ENCODE data around the gene URB2.

Gene URB2

DNA sequence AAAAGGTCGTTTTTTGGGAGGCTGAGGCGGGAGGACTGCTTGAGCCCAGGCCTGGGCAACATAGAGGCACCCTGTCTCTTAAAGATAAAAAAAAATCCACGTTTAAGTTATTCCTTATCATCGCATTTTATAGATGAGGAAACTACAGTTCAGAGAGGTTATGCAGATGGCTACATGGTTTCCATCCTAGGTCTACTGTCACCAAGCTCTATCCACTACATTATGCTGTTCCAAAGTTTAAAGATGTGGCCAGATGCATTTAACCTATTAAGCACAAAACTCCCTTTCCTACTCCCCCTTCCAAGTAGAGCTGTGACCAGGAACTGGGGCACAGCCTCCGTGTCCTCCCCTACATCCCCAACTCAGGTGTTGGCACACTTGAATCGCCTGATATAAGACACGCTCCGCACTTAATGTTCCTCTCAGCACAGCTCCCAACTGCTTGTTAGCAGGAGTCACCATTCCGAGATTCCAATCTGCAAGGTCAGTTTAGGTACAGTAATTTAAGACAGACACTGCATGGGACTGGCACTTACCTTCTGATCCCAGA, 1.5 kb upstream of the URB2 start:
- H3K36me3 ChIP-seq (ENCODE audit: control insufficient read depth in 2 of 2, insufficient read depth in 2 of 2, low read length in 2 of 2), result no peaks in the 10 kb centered on the region
- H3K27me3 ChIP-seq (ENCODE audit: control insufficient read depth in 2 of 2, insufficient read depth in 2 of 2, low read length in 2 of 2), result no peaks in the 10 kb centered on the region
- peak overlapping the region; percentile 83 to 94 for H3K4me3 ChIP-seq (ENCODE audit: low read length in 2 of 2)
- peaks cover 9 to 18% of the 10 kb centered on the region in 2 donors for H3K4me1 ChIP-seq (ENCODE audit: control insufficient read depth in 2 of 2, insufficient read depth in 2 of 2, low read length in 2 of 2)
- peak overlapping the region in 1 of 2 donors; percentile 75 for H3K27ac ChIP-seq (ENCODE audit: low read depth in 2 of 2, low read length in 2 of 2)
- peak overlapping the region; percentile 51 to 72 for H3K9ac ChIP-seq (ENCODE audit: low read depth in 1 of 2, low read length in 2 of 2)
- H3K9me3 ChIP-seq (ENCODE audit: control insufficient read depth in 2 of 2, low read length in 2 of 2), result no peaks in the 10 kb centered on the region

DNA sequence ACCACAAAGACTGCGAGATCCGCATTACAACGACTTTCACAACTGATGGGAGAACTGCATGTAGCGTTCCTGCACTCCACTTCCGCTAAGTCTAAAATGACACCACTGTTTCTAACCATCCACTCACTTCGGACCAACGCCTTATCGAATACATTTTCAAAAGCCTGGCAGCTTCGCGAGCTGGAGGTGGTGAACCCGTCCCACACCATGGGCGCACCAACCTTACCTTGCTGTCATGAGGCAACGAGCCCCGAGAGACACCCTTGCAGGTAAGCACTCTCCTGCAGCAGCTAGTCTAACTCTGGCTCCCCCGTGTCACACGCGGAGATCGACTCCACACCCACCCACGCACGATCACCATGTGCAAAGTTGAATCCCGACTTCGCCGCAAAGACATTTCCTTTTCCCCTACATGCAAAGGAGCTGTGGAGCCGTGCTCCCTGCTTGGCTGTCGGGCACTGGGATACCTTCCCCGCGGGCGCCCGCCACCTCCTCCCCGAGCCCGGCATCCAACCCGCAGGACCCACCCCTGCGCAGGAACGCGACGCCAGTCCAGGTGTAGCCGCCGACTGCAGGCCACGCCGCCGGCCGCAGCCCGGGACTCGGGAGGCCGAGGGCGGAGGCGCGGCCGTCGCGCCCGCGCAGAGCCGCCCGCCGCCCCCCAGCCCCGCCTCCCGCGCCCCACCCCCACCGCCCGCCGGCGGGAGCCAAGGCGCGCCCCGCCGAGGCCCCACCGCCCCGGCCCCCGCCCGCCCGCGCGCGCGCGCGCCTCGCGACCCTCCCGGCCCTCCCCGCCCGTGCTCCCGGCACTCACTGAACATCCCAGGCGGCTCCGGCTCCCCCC, 754 bp upstream of the URB2 start:
- H3K27ac ChIP-seq (ENCODE audit: low read depth in 2 of 2, low read length in 2 of 2), result peak overlapping the region; percentile 78 to 83
- peaks cover 9 to 18% of the 10 kb centered on the region in 2 donors for H3K4me1 ChIP-seq (ENCODE audit: control insufficient read depth in 2 of 2, insufficient read depth in 2 of 2, low read length in 2 of 2)
- no peaks in the 10 kb centered on the region for H3K9me3 ChIP-seq (ENCODE audit: control insufficient read depth in 2 of 2, low read length in 2 of 2)
- peak overlapping the region; percentile 83 to 94 for H3K4me3 ChIP-seq (ENCODE audit: low read length in 2 of 2)
- no peaks in the 10 kb centered on the region for H3K36me3 ChIP-seq (ENCODE audit: control insufficient read depth in 2 of 2, insufficient read depth in 2 of 2, low read length in 2 of 2)
- peak overlapping the region; percentile 51 to 72 for H3K9ac ChIP-seq (ENCODE audit: low read depth in 1 of 2, low read length in 2 of 2)
- H3K27me3 ChIP-seq (ENCODE audit: control insufficient read depth in 2 of 2, insufficient read depth in 2 of 2, low read length in 2 of 2), result no peaks in the 10 kb centered on the region

DNA sequence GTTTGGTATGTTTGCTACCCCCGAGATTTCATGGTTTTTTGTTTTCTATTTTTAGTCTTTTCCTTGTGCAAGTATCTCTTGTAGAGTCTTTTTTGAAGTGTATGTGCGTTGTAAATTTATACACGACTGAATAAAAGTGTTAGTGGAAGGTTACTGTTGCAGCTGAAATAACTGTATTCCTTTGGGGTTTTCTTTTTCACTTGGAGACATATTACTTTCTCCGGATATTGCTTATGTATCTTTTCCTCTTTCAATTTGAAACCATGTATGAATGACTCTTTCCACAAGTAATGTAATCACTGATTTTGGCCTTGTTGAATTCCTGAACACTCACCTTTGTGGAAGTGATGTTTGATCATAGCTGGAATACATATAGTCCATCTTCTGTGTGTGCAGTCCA, 956 bp downstream of the URB2 start:
- H3K4me3 ChIP-seq (ENCODE audit: low read length in 2 of 2), result peak overlapping the region; percentile 78 to 89
- no peaks in the 10 kb centered on the region for H3K36me3 ChIP-seq (ENCODE audit: control insufficient read depth in 2 of 2, insufficient read depth in 2 of 2, low read length in 2 of 2)
- no peaks in the 10 kb centered on the region for H3K27me3 ChIP-seq (ENCODE audit: control insufficient read depth in 2 of 2, insufficient read depth in 2 of 2, low read length in 2 of 2)
- peaks cover 9 to 18% of the 10 kb centered on the region in 2 donors for H3K4me1 ChIP-seq (ENCODE audit: control insufficient read depth in 2 of 2, insufficient read depth in 2 of 2, low read length in 2 of 2)
- H3K9me3 ChIP-seq (ENCODE audit: control insufficient read depth in 2 of 2, low read length in 2 of 2), result no peaks in the 10 kb centered on the region
- H3K9ac ChIP-seq (ENCODE audit: low read depth in 1 of 2, low read length in 2 of 2), result peak overlapping the region; percentile 65 to 73
- H3K27ac ChIP-seq (ENCODE audit: low read depth in 2 of 2, low read length in 2 of 2), result no peak overlapping the region

DNA sequence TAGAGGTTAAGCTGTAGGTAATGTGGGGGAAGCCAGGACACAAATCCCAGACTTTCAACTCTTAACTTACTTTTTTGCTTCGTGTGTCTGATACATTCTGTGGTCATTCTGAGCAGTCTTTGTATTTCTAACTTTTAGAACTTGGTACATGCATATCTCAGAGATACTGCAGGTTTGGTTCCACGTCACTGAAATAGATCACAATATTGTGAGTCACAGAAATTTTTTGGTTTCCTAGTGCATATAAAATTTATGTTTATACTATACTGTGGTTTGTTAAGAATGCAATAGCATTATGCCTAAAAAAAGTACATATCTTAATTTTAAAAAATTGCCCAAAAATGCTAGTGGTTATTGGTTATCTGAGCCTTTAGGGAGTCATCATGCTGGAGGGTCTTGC, 3.2 kb downstream of the URB2 start:
- Histone ChIP-seq H3K36me3 (ENCODE audit: control insufficient read depth in 2 of 2, insufficient read depth in 2 of 2, low read length in 2 of 2) (no peaks in the 10 kb centered on the region), H3K9me3 (ENCODE audit: control insufficient read depth in 2 of 2, low read length in 2 of 2) (no peaks in the 10 kb centered on the region)

DNA sequence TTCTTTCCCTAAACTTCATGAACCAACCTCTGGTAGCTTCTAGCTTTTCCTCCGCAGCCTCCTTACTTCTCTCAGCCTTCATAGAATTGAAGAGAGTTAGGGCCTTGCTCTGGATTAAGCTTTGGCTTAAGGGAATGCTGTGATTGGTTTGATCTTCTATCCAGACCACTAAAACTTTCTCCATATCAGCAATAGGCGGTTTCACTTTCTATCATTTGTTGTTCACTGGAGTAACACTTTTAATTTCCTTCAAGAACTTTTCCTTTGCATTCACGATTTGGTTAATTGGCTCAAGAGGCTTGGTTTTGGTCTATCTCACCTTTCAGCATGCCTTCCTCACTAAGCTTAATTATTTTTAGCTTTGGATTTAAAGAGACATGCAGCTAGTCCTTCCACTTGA, 5.1 kb downstream of the URB2 start:
- H3K27ac ChIP-seq (ENCODE audit: low read depth in 2 of 2, low read length in 2 of 2), result no peak overlapping the region

More for the DNA sequence above, 3.2 kb downstream of the URB2 start:
- H3K4me1 ChIP-seq (ENCODE audit: control insufficient read depth in 2 of 2, insufficient read depth in 2 of 2, low read length in 2 of 2), result peaks cover 9 to 18% of the 10 kb centered on the region in 2 donors
- no peak overlapping the region for H3K27ac ChIP-seq (ENCODE audit: low read depth in 2 of 2, low read length in 2 of 2)
- no peak overlapping the region for H3K4me3 ChIP-seq (ENCODE audit: low read length in 2 of 2)
- H3K27me3 ChIP-seq (ENCODE audit: control insufficient read depth in 2 of 2, insufficient read depth in 2 of 2, low read length in 2 of 2), result no peaks in the 10 kb centered on the region
- no peak overlapping the region for H3K9ac ChIP-seq (ENCODE audit: low read depth in 1 of 2, low read length in 2 of 2)

DNA sequence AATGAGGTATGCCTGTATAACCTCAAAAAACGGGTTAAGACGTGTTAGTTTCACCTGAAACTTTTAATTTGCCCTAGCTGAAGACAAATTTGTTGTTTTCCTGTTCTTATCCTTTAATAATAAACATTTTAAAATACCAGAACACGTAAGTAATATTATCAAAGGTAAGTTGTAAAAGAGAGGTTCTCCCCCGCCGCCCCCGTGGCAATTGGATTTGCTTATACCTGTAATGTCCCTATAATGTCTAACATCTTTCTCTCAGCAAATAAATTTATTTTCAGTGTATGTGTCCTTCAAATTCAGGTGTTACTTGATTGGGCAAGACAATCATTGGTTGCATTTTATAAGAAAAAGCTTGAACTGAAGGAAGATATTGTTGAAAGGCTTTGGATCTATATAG, 5.9 kb downstream of the URB2 start:
- Histone ChIP-seq H3K4me3 (ENCODE audit: low read length in 2 of 2) (no peak overlapping the region), H3K27ac (ENCODE audit: low read depth in 2 of 2, low read length in 2 of 2) (no peak overlapping the region), H3K27me3 (ENCODE audit: control insufficient read depth in 2 of 2, insufficient read depth in 2 of 2, low read length in 2 of 2) (no peaks in the 10 kb centered on the region), H3K36me3 (ENCODE audit: control insufficient read depth in 2 of 2, insufficient read depth in 2 of 2, low read length in 2 of 2) (peaks cover 22 to 24% of the 10 kb centered on the region in 2 donors), H3K4me1 (ENCODE audit: control insufficient read depth in 2 of 2, insufficient read depth in 2 of 2, low read length in 2 of 2) (peaks cover under 1 to 6% of the 10 kb centered on the region in 2 donors), H3K9me3 (ENCODE audit: control insufficient read depth in 2 of 2, low read length in 2 of 2) (no peaks in the 10 kb centered on the region), H3K9ac (ENCODE audit: low read depth in 1 of 2, low read length in 2 of 2) (no peak overlapping the region)

More for the DNA sequence above, 5.1 kb downstream of the URB2 start:
- no peak overlapping the region for H3K4me3 ChIP-seq (ENCODE audit: low read length in 2 of 2)
- no peak overlapping the region for H3K9ac ChIP-seq (ENCODE audit: low read depth in 1 of 2, low read length in 2 of 2)
- H3K27me3 ChIP-seq (ENCODE audit: control insufficient read depth in 2 of 2, insufficient read depth in 2 of 2, low read length in 2 of 2), result no peaks in the 10 kb centered on the region
- peaks cover 14 to 15% of the 10 kb centered on the region in 2 donors for H3K36me3 ChIP-seq (ENCODE audit: control insufficient read depth in 2 of 2, insufficient read depth in 2 of 2, low read length in 2 of 2)
- H3K9me3 ChIP-seq (ENCODE audit: control insufficient read depth in 2 of 2, low read length in 2 of 2), result no peaks in the 10 kb centered on the region
- H3K4me1 ChIP-seq (ENCODE audit: control insufficient read depth in 2 of 2, insufficient read depth in 2 of 2, low read length in 2 of 2), result peaks cover 3 to 10% of the 10 kb centered on the region in 2 donors

DNA sequence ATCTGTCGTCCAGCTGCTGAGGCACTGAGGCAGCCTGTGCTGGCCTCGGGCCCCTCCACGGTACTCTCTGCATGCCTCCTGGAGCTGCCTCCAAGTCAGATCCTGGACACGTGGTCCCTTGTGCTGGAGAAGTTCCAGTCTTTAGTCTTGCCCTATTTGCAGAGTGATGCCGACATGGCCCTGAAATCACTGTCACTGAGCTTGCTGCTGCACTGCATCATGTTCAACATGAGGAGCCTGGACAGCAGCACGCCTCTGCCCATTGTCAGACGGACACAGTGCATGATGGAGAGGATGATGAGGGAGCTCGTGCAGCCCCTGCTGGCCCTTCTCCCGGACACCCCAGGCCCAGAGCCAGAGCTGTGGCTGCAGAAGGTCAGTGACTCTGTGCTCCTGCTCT, 10.0 kb downstream of the URB2 start:
- H3K4me1 ChIP-seq (ENCODE audit: control insufficient read depth in 2 of 2, insufficient read depth in 2 of 2, low read length in 2 of 2), result peaks cover 3 to 5% of the 10 kb centered on the region in 2 donors
- no peak overlapping the region for H3K27ac ChIP-seq (ENCODE audit: low read depth in 2 of 2, low read length in 2 of 2)
- peaks cover 31 to 33% of the 10 kb centered on the region in 2 donors for H3K36me3 ChIP-seq (ENCODE audit: control insufficient read depth in 2 of 2, insufficient read depth in 2 of 2, low read length in 2 of 2)
- H3K9me3 ChIP-seq (ENCODE audit: control insufficient read depth in 2 of 2, low read length in 2 of 2), result no peaks in the 10 kb centered on the region
- no peak overlapping the region for H3K9ac ChIP-seq (ENCODE audit: low read depth in 1 of 2, low read length in 2 of 2)
- H3K27me3 ChIP-seq (ENCODE audit: control insufficient read depth in 2 of 2, insufficient read depth in 2 of 2, low read length in 2 of 2), result no peaks in the 10 kb centered on the region
- no peak overlapping the region for H3K4me3 ChIP-seq (ENCODE audit: low read length in 2 of 2)

DNA sequence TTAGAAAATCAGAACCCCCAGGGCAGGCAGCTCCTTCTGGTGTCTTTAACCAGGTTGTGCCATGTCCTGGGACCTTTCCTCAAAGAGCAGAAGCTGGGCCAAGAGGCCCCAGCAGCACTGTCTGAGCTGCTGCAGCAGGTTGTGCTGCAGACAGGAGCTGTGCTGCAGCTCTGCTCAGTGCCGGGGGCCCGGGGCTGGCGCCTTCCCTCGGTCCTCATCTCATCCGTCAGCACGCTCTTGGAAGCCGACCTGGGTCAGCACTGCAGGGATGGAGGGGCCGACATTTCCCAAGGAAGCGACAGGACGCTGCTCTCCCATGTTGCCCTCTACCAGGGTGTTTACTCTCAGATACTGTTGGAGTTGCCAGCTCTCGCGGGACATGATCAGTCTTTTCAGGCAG, 11.7 kb downstream of the URB2 start:
- H3K36me3 ChIP-seq (ENCODE audit: control insufficient read depth in 2 of 2, insufficient read depth in 2 of 2, low read length in 2 of 2), result peaks cover 31 to 33% of the 10 kb centered on the region in 2 donors

DNA sequence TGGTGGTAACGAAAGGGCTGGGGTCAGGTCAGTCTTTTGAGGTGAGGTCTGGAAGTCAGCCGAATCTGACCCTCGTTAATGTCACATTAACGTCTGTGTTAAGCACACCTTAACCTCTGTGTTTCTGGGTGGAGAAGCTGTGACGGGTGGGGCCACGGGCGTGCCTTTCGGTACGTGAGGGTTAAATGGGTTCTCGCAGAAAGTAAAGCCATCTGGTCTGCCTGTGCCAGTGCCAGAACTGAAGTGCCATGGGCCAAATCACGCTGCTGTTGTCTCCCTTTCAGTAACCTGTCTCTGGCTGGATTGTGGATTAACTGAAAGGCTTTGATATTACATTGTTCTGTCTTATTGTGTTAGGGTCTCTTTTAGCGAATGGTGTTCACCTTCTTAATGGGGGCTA, 14.4 kb downstream of the URB2 start:
- Histone ChIP-seq H3K4me3 (ENCODE audit: low read length in 2 of 2) (no peak overlapping the region), H3K27ac (ENCODE audit: low read depth in 2 of 2, low read length in 2 of 2) (no peak overlapping the region), H3K36me3 (ENCODE audit: control insufficient read depth in 2 of 2, insufficient read depth in 2 of 2, low read length in 2 of 2) (peaks cover 32% of the 10 kb centered on the region in 2 donors), H3K4me1 (ENCODE audit: control insufficient read depth in 2 of 2, insufficient read depth in 2 of 2, low read length in 2 of 2) (peaks cover 3 to 5% of the 10 kb centered on the region in 2 donors), H3K9me3 (ENCODE audit: control insufficient read depth in 2 of 2, low read length in 2 of 2) (no peaks in the 10 kb centered on the region), H3K9ac (ENCODE audit: low read depth in 1 of 2, low read length in 2 of 2) (no peak overlapping the region), H3K27me3 (ENCODE audit: control insufficient read depth in 2 of 2, insufficient read depth in 2 of 2, low read length in 2 of 2) (no peaks in the 10 kb centered on the region)

More for the DNA sequence above, 11.7 kb downstream of the URB2 start:
- Histone ChIP-seq H3K4me3 (ENCODE audit: low read length in 2 of 2) (no peak overlapping the region), H3K9ac (ENCODE audit: low read depth in 1 of 2, low read length in 2 of 2) (no peak overlapping the region), H3K27me3 (ENCODE audit: control insufficient read depth in 2 of 2, insufficient read depth in 2 of 2, low read length in 2 of 2) (no peaks in the 10 kb centered on the region), H3K27ac (ENCODE audit: low read depth in 2 of 2, low read length in 2 of 2) (no peak overlapping the region), H3K9me3 (ENCODE audit: control insufficient read depth in 2 of 2, low read length in 2 of 2) (no peaks in the 10 kb centered on the region), H3K4me1 (ENCODE audit: control insufficient read depth in 2 of 2, insufficient read depth in 2 of 2, low read length in 2 of 2) (peaks cover 3 to 5% of the 10 kb centered on the region in 2 donors)

DNA sequence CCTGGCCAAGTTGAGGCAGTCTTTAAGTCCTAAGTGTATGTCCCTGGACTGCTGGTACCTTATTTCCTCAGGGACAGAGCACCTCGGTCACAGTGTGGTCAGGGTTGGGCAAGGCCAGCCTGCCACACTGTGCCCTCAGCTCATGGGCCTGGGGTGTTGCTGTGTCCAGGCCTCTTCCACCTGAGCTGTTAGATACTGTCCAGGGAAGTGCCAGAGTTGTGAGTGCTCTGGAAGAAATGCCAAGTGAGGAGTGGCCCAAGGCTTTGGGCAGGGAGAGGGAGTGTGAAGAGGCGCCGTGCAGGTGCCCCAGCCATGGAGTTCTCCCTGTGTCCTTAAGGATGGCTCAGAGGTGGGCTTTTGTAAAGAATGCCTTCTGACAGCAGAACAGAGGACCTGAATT, 15.3 kb downstream of the URB2 start:
- Histone ChIP-seq H3K27ac (ENCODE audit: low read depth in 2 of 2, low read length in 2 of 2) (no peak overlapping the region), H3K4me3 (ENCODE audit: low read length in 2 of 2) (no peak overlapping the region), H3K4me1 (ENCODE audit: control insufficient read depth in 2 of 2, insufficient read depth in 2 of 2, low read length in 2 of 2) (peaks cover 3 to 5% of the 10 kb centered on the region in 2 donors), H3K9ac (ENCODE audit: low read depth in 1 of 2, low read length in 2 of 2) (no peak overlapping the region), H3K9me3 (ENCODE audit: control insufficient read depth in 2 of 2, low read length in 2 of 2) (no peaks in the 10 kb centered on the region), H3K27me3 (ENCODE audit: control insufficient read depth in 2 of 2, insufficient read depth in 2 of 2, low read length in 2 of 2) (no peaks in the 10 kb centered on the region), H3K36me3 (ENCODE audit: control insufficient read depth in 2 of 2, insufficient read depth in 2 of 2, low read length in 2 of 2) (peaks cover 26 to 30% of the 10 kb centered on the region in 2 donors)

Data from mucosa of rectum (tissue), 2 donors.